Endothelial cell of umbilical vein (primary cell): ENCODE measurements around the gene SLC35A2. TPM values are rescaled to one million over a fixed set of nuclear protein-coding genes. Genes with fewer than 3 reads are reported as not detected.
A peak's percentile ranks its signal among the peaks of the same experiment; 100 is the strongest.

Experiments used
- BruUV-seq: library from RNA; stranded (reverse); fragments of 400-500 nt; replicated peaks from 2 replicates; lab custom pipeline; 2021; lab: Mats Ljungman, UMichigan
- CTCF ChIA-PET: fragments of 300-600, 350-600 bp; sonication (Branson Sonifier 250); formaldehyde crosslinking; loops from one replicate; lab custom pipeline; 2021; ENCODE audit warnings: antibody characterized with exemption, inconsistent platforms; lab: Charles Lee
- POLR2A ChIA-PET: fragments of 300-600, 350-600 bp; sonication (Branson Sonifier 250); formaldehyde crosslinking; loops from one replicate; lab custom pipeline; 2021; ENCODE audit warnings: antibody characterized with exemption, inconsistent platforms; lab: Charles Lee
- DNase-seq: peaks from one replicate; pipeline ENCODE4 v3.0.0-alpha.2; 2011; ENCODE audit warnings: low read depth, low spot score
- FAIRE-seq: peaks from 2 replicates; lab custom pipeline; 2011; peaks lifted over from hg19 to GRCh38; lab: Jason Lieb, UNC
- H2AFZ ChIP-seq: 2 replicates; pipeline ENCODE4 v1.6.0; 2012; ENCODE audit warnings: low read depth, low read length, control low read depth, inconsistent platforms
- H3K27ac ChIP-seq: 2 replicates; pipeline ENCODE4 v1.5.1; 2011; ENCODE audit warnings: low read depth, mild to moderate bottlenecking, control low read depth, low read length, moderate library complexity; ENCODE audit not compliant: insufficient read depth
- H3K27me3 ChIP-seq, 2 experiments: 2 replicates each; pipeline versions ENCODE4 v1.6.0 to v1.6.1; 2011; ENCODE audit warnings: low read length in 2 of 2, mixed read lengths in 1 of 2; ENCODE audit not compliant: control insufficient read depth in 2 of 2, insufficient read depth in 2 of 2
- H3K36me3 ChIP-seq, 2 experiments: 2 replicates in 1 of 2; 3 replicates in 1 of 2; pipeline ENCODE4 v1.5.1; 2011; ENCODE audit warnings: low read length in 2 of 2, mild to moderate bottlenecking in 1 of 2, moderate library complexity in 1 of 2; ENCODE audit not compliant: control insufficient read depth in 2 of 2, insufficient read depth in 2 of 2; ENCODE audit errors: extremely low read depth in 1 of 2
- H3K4me1 ChIP-seq: 3 replicates; pipeline ENCODE4 v1.5.1; 2011; ENCODE audit warnings: mild to moderate bottlenecking, low read length; ENCODE audit not compliant: control insufficient read depth, insufficient read depth; ENCODE audit errors: extremely low read depth
- H3K4me2 ChIP-seq: 2 replicates; pipeline ENCODE4 v1.6.1; 2011; ENCODE audit warnings: low read length, control low read depth, mixed read lengths; ENCODE audit not compliant: insufficient read depth
- H3K4me3 ChIP-seq, 3 experiments: fragments of 200-600 bp in 1 of 3; sonication (generic), shearing (Covaris generic) in 1 of 3; replicated peaks in 1 of 3; 2 replicates each; pipeline ENCODE4 v1.5.1; 2011 to 2016; ENCODE audit warnings: control low read depth in 3 of 3, low read length in 3 of 3, mild to moderate bottlenecking in 2 of 3, inconsistent platforms in 1 of 3, low read depth in 1 of 3, moderate library complexity in 1 of 3; ENCODE audit not compliant: insufficient read depth in 1 of 3
- H3K79me2 ChIP-seq: 2 replicates; pipeline ENCODE4 v1.6.0; 2012; ENCODE audit warnings: low read length, inconsistent platforms; ENCODE audit not compliant: control insufficient read depth, insufficient read depth
- H3K9ac ChIP-seq: replicated peaks from 2 replicates; pipeline ENCODE3; 2011; ENCODE audit warnings: low read length, control low read depth; ENCODE audit not compliant: insufficient read depth; ENCODE audit errors: extremely low read depth
- H3K9me1 ChIP-seq: replicated peaks from 3 replicates; pipeline ENCODE4 v1.6.0; 2011; ENCODE audit warnings: mild to moderate bottlenecking, low read length; ENCODE audit not compliant: control insufficient read depth, insufficient read depth; ENCODE audit errors: extremely low read depth
- H3K9me3 ChIP-seq: replicated peaks from 2 replicates; pipeline ENCODE4 v1.5.1; 2012; ENCODE audit warnings: low read length, inconsistent platforms; ENCODE audit not compliant: control insufficient read depth, insufficient read depth
- H4K20me1 ChIP-seq: replicated peaks from 2 replicates; pipeline ENCODE3; 2011; ENCODE audit warnings: mild to moderate bottlenecking, low read length; ENCODE audit not compliant: control insufficient read depth, insufficient read depth; ENCODE audit errors: extremely low read depth
- CTCF ChIP-seq, 2 donors: IDR thresholded peaks; 1 replicate in 1 of 2; 2 replicates in 1 of 2; pipeline ENCODE4 v1.5.1; 2011; ENCODE audit warnings: low read length in 2 of 2, mild to moderate bottlenecking in 2 of 2, moderate library complexity in 2 of 2, control low read depth in 1 of 2, inconsistent platforms in 1 of 2, low read depth in 1 of 2; ENCODE audit not compliant: insufficient read depth in 1 of 2; ENCODE audit errors: extremely low read depth in 1 of 2
- EZH2 ChIP-seq: IDR thresholded peaks from 2 replicates; pipeline ENCODE4 v1.6.1; 2012; ENCODE audit warnings: borderline replicate concordance, low read depth, mild to moderate bottlenecking, moderate library complexity, low read length, inconsistent platforms; ENCODE audit not compliant: severe bottlenecking
- FOS ChIP-seq: IDR thresholded peaks from 2 replicates; pipeline ENCODE4 v1.6.1; 2011; ENCODE audit warnings: mild to moderate bottlenecking, low read length, moderate library complexity, borderline replicate concordance; ENCODE audit not compliant: insufficient read depth
- GATA2 ChIP-seq: IDR thresholded peaks from 2 replicates; pipeline ENCODE4 v1.7.0; 2011; ENCODE audit warnings: low read depth, mild to moderate bottlenecking, moderate library complexity, mixed read lengths, low read length; ENCODE audit not compliant: insufficient read length, insufficient read depth
- JUN ChIP-seq: IDR thresholded peaks from 2 replicates; pipeline ENCODE4 v1.6.1; 2011; ENCODE audit warnings: borderline replicate concordance, low read depth; ENCODE audit not compliant: insufficient read length, insufficient read depth
- MAX ChIP-seq: IDR thresholded peaks from 2 replicates; pipeline ENCODE4 v1.6.1; 2011; ENCODE audit not compliant: insufficient read depth, insufficient read length
- MYC ChIP-seq: IDR thresholded peaks from one replicate; pipeline ENCODE4 v1.6.1; 2011; ENCODE audit warnings: mild to moderate bottlenecking, low read depth, low read length
- POLR2A ChIP-seq: IDR thresholded peaks from 2 replicates; pipeline ENCODE4 v1.6.1; 2012; ENCODE audit warnings: low read depth, mild to moderate bottlenecking, control low read depth, low read length
- POLR2AphosphoS5 ChIP-seq: IDR thresholded peaks from 2 replicates; pipeline ENCODE4 v1.6.1; 2012; ENCODE audit warnings: low read depth, mild to moderate bottlenecking, control low read depth, low read length, moderate library complexity; ENCODE audit not compliant: insufficient read depth
- dilution Hi-C: fragments of 300-500 bp; cut with MboI; formaldehyde crosslinking; loops from one replicate; pipeline ENCODE4 v1.15.0; 2019; ENCODE audit warnings: low sequenced_read_pairs; ENCODE audit not compliant: extremely low pct_ligation_motif_present
- intact Hi-C: fragments of 100-400 bp; cut with micrococcal nuclease; formaldehyde crosslinking; loops from one replicate; pipeline ENCODE4 v1.10.0; 2022
- polyA plus RNA-seq, 4 experiments: library from polyadenylated mRNA; depleted of rRNA in 3 of 4; stranded (reverse) in 3 of 4; unstranded in 1 of 4; fragments of >200 nt; gene quantifications; 2 replicates each; pipeline versions ENCODE4 v1.2.1 to v1.2.3, GENCODE V29; 2011 to 2012; ENCODE audit warnings: missing spikeins in 1 of 4
- total RNA-seq: library from RNA; stranded (reverse); gene quantifications from 2 replicates; pipeline ENCODE4 v1.2.3, GENCODE V29; 2021

SLC35A2 gene
- total and polyA plus RNA-seq, 2 donors (not counting 3 experiments of a cell fraction or from before 2014, with no cell fraction given), result 31.4 to 64.5 TPM

- intact Hi-C loops, result no loop called here
Observed at GRCh38 chrX:48904626-48905025, 6.8 kb downstream of the SLC35A2 start.

DNA sequence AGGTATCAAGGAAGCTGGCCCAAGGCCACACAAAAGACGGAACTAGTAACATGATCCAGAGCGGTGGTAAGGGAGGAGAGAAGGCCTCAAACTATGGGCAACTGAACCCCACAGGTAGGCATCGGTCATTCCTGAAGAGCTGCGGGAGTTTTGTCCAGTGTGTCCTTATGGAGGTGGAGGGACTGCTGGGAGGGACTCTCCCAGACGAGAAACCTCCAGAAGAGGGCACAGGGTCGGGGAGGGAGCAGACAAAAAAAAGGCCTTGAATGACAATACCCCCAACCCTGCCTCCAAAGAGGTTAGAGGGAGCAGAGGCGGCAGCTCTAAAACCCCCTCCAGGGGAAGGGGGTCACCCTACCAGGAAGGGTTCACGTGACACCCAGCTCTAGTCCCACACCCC is 7.3 kb downstream of the SLC35A2 start:
- TF ChIP-seq POLR2A (no peak), POLR2AphosphoS5 (no peak), CTCF (IDR thresholded peaks at IDR 0.05; ENCODE audit: extremely low read depth in 1 of 2, insufficient read depth in 1 of 2, low read depth in 1 of 2, low read length in 2 of 2) (no peak), JUN (no peak), FOS (no peak), GATA2 (no peak), EZH2 (no peak), MYC (no peak), MAX (no peak)
- H3K9ac ChIP-seq, result no peak overlapping the region
- H3K27me3 ChIP-seq, result no peaks in the 10 kb centered on the region
- intact Hi-C loops, result no loop called here
- no peaks in the 10 kb centered on the region for H4K20me1 ChIP-seq
- ChIA-PET POLR2A (no interaction called here), CTCF (no interaction called here)
- peaks cover 6% of the 10 kb centered on the region for H3K79me2 ChIP-seq
- no peaks in the 10 kb centered on the region for H3K4me1 ChIP-seq
- FAIRE-seq (peak; percentile 28), DNase-seq (no peak)
- no peak overlapping the region for H2AFZ ChIP-seq
- H3K36me3 ChIP-seq, result peaks cover 0 to 10% of the 10 kb centered on the region in 2 experiments
- no peaks in the 10 kb centered on the region for H3K9me1 ChIP-seq
- no TSS peak for BruUV-seq
- dilution Hi-C loops, result no loop called here
- H3K4me2 ChIP-seq, result no peak overlapping the region
- no peak overlapping the region for H3K4me3 ChIP-seq
- H3K9me3 ChIP-seq, result no peaks in the 10 kb centered on the region
- H3K27ac ChIP-seq, result no peak overlapping the region

More at GRCh38 chrX:48904626-48905025, 6.8 kb downstream of the SLC35A2 start:
- FAIRE-seq (no peak), DNase-seq (no peak)
- no TSS peak for BruUV-seq
- Histone ChIP-seq H2AFZ (no peak overlapping the region), H3K9me1 (no peaks in the 10 kb centered on the region), H3K79me2 (peaks cover 5% of the 10 kb centered on the region), H3K27ac (no peak overlapping the region), H3K4me2 (no peak overlapping the region), H3K4me1 (no peaks in the 10 kb centered on the region), H3K9ac (no peak overlapping the region), H3K27me3 (no peaks in the 10 kb centered on the region), H3K36me3 (peaks cover 0 to 10% of the 10 kb centered on the region in 2 experiments), H3K4me3 (no peak overlapping the region), H4K20me1 (no peaks in the 10 kb centered on the region), H3K9me3 (no peaks in the 10 kb centered on the region)
- no peak for TF ChIP-seq POLR2A
- TF ChIP-seq POLR2AphosphoS5, result no peak
- POLR2A ChIA-PET, result no interaction called here
- dilution Hi-C loops, result no loop called here
- CTCF ChIA-PET, result no interaction called here
